Fibroblast of mammary gland (primary cell): ENCODE measurements around the gene SLC25A30.
A peak's percentile ranks its signal among the peaks of the same experiment; 100 is the strongest.

ENCODE experiments used
- DNase-seq: peaks from one replicate; pipeline ENCODE4 v3.0.0-alpha.2; 2010; ENCODE audit warnings: low read depth
- H3K4me3 ChIP-seq: 2 replicates; pipeline ENCODE4 v1.5.1; 2011; ENCODE audit warnings: low read depth, mild to moderate bottlenecking, low read length, moderate library complexity; ENCODE audit not compliant: control insufficient read depth
- TF ChIP-seq, protein P1 (sequence below): conservative IDR thresholded peaks from 2 replicates; pipeline ENCODE4 v1.5.1; 2011; ENCODE audit warnings: low read depth, low read length, inconsistent platforms; ENCODE audit not compliant: control insufficient read depth, insufficient read depth

Gene SLC25A30

GRCh38 chr13:45373162-45373547 is 45.0 kb downstream of the SLC25A30 start:
- H3K4me3 ChIP-seq, result no peak overlapping the region
- TF ChIP-seq, protein P1, sequence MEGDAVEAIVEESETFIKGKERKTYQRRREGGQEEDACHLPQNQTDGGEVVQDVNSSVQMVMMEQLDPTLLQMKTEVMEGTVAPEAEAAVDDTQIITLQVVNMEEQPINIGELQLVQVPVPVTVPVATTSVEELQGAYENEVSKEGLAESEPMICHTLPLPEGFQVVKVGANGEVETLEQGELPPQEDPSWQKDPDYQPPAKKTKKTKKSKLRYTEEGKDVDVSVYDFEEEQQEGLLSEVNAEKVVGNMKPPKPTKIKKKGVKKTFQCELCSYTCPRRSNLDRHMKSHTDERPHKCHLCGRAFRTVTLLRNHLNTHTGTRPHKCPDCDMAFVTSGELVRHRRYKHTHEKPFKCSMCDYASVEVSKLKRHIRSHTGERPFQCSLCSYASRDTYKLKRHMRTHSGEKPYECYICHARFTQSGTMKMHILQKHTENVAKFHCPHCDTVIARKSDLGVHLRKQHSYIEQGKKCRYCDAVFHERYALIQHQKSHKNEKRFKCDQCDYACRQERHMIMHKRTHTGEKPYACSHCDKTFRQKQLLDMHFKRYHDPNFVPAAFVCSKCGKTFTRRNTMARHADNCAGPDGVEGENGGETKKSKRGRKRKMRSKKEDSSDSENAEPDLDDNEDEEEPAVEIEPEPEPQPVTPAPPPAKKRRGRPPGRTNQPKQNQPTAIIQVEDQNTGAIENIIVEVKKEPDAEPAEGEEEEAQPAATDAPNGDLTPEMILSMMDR, result no peak
- DNase-seq, result no peak

- TF ChIP-seq, protein P1, result no peak
- H3K4me3 ChIP-seq, result no peak overlapping the region
- DNase-seq, result peak; percentile 23
Observed at GRCh38 chr13:45372189-45373161, 45.7 kb downstream of the SLC25A30 start.

DNA sequence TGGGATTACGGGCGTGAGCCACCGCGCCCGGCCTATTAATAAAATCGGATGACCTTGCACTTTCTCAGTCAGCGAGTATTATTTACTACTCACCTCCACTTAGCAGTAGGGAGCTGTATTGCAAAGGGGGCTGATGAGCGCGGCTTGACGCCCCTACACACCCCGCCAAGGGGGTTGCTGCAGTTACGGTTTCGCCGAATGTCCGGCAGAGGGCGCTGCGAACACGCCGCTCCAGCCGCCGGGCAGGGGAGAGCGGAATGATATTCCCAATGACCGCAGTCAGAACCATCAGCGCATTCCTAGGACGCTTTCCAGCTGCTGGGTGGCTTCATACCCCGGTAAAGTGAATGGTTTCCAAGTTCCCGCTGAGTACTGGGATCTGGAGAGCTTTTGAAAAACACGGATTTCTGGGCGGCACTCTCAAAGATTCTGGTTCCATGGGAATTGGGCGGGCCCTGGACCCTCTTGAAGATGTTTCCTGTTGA is 47.2 kb downstream of the SLC25A30 start:
- TF ChIP-seq, protein P1, result peak; percentile 77
- DNase-seq, result peak; percentile 75
- no peak overlapping the region for H3K4me3 ChIP-seq

GRCh38 chr13:45369116-45369515 is 49.1 kb downstream of the SLC25A30 start:
- DNase-seq, result no peak
- TF ChIP-seq, protein P1, result no peak
- no peak overlapping the region for H3K4me3 ChIP-seq

DNA sequence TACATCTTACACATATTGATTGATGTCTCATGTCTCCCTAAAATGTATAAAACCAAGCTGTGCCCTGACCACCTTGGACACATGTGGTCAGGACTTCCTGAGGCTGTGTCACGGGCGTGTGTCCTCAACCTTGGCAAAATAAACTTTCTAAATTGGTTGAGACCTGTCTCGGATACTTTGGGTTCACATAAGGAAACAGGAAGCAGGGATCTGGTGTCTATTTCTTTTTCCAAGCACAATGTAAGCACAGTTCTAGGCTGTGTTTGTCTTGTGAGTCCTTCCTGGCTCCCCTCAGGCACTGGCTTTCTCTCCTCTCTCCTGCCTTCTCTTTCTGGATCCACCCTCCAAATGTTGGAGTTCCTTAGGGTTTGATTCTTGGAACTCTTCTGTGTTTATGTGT is 49.6 kb downstream of the SLC25A30 start:
- H3K4me3 ChIP-seq, result no peak overlapping the region
- DNase-seq, result no peak
- TF ChIP-seq, protein P1, result no peak

DNA sequence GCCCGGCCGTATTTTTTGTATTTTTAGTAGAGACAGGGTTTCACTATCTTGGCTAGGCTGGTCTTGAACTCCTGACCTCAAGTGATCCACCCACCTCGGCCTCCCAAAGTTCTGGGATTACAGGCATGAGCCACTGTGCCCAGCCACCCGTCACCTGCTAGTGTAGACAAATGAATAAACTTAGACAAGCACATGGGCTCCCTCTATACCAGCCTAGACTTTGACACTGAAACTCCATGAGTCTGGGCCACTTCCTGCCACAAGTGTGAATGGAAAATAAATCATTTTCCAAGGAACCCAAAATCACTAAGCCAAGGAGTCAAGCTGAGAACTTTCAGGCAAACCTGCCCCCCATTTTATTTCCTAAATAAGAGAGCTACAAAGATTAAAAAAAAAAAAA is 50.2 kb downstream of the SLC25A30 start:
- H3K4me3 ChIP-seq, result no peak overlapping the region
- no peak for DNase-seq
- TF ChIP-seq, protein P1, result no peak

DNA sequence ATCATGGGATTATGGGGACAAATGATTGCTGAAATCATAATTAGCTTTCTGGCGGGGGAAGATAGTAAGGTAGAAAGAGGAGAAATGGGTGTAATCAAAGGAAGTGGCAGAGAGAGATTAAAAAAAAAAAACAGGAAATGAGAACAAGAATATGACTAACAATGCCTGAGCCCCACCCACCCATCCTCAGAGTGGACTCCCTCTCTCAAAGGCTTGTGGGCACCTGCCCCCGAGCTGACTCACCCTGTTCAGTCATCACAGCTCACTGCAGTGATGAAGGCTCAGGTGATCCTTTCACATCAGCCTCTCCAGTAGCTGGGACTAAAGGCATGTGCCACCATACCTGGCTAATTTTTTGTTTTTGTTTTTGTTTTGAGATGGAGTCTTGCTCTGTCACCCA is 50.8 kb downstream of the SLC25A30 start:
- TF ChIP-seq, protein P1, result no peak
- peak; percentile 94 for DNase-seq
- no peak overlapping the region for H3K4me3 ChIP-seq
